ENCODE data around the gene PTGES3.
"Not testable (repeated sequence)": the region's sequence is repeated elsewhere in the genome, so short reads cannot be mapped to it uniquely, and the experiment has no call there.

PTGES3 gene

GRCh38 chr12:56704522-56704921, 16.4 kb upstream of the PTGES3 start:
- not testable (repeated sequence) for DNase-seq

GRCh38 chr12:56699020-56699661, 11.1 kb upstream of the PTGES3 start:
- DNase-seq: no peak

- DNase-seq: no peak
These were observed 7.4 kb upstream of the PTGES3 start for GRCh38 chr12:56695327-56696101.

GRCh38 chr12:56694161-56694560, 6.1 kb upstream of the PTGES3 start:
- DNase-seq: no peak

GRCh38 chr12:56688846-56689109, 694 bp upstream of the PTGES3 start:
- no peak for DNase-seq

GRCh38 chr12:56687223-56688128, 608 bp downstream of the PTGES3 start:
- peak; percentile 33 to 59 for DNase-seq

- no peak for DNase-seq
These were observed 3.2 kb downstream of the PTGES3 start for GRCh38 chr12:56684745-56685359.

GRCh38 chr12:56682323-56682722, 5.8 kb downstream of the PTGES3 start:
- no peak for DNase-seq

GRCh38 chr12:56679883-56680575, 8.1 kb downstream of the PTGES3 start:
- DNase-seq: no peak

GRCh38 chr12:56678852-56679251, 9.2 kb downstream of the PTGES3 start:
- no peak for DNase-seq

- DNase-seq: no peak
These were observed 10.4 kb downstream of the PTGES3 start for GRCh38 chr12:56677680-56678079.

GRCh38 chr12:56676851-56677580, 11.1 kb downstream of the PTGES3 start:
- DNase-seq: no peak

- DNase-seq: no peak
These were observed 16.5 kb downstream of the PTGES3 start for GRCh38 chr12:56671608-56672007.

- no peak for DNase-seq
These were observed 17.2 kb downstream of the PTGES3 start for GRCh38 chr12:56670836-56671235.

- DNase-seq: no peak
These were observed 20.0 kb downstream of the PTGES3 start for GRCh38 chr12:56668197-56668457.

GRCh38 chr12:56661979-56662638, 26.0 kb downstream of the PTGES3 start:
- no peak for DNase-seq

- DNase-seq: no peak
These were observed 26.5 kb downstream of the PTGES3 start for GRCh38 chr12:56661560-56661959.

GRCh38 chr12:56658921-56659320, 29.2 kb downstream of the PTGES3 start:
- DNase-seq: no peak

GRCh38 chr12:56657416-56658379, 30.4 kb downstream of the PTGES3 start:
- DNase-seq: no peak

GRCh38 chr12:56653781-56654180, 34.3 kb downstream of the PTGES3 start:
- not testable (repeated sequence) for DNase-seq
